Measurements from ENCODE around the gene PPP1R12B. TPM values are rescaled to one million over a fixed set of nuclear protein-coding genes. Genes with fewer than 3 reads are reported as not detected.
"Not testable (repeated sequence)": the region's sequence is repeated elsewhere in the genome, so short reads cannot be mapped to it uniquely, and the experiment has no call there.

The PPP1R12B gene
- total RNA-seq, 1 donor = 20.6 TPM

DNA sequence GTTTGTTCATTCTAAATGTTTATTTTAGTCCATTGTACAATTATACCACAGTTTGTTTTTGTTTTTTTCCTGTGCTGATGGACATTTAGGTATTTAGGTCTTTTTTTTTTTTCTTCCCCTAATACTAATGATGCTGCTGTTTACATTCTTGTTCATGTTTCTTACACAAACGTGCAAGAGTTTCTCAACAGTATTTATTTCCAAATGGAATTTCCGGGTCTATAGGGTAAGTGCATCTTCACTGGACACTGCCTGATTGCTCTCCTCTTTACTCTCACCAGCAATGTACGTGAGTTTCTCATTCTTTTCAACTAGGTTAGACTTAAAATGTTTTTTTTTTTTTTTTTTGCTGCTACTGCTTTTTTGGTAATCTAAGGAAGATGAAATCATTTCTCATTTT is 122.7 kb downstream of the PPP1R12B start:
- no peak overlapping the region for H2AFZ ChIP-seq (ENCODE audit: low read length)
- H3K27ac ChIP-seq (ENCODE audit: low read depth, low read length) = no peak overlapping the region
- H3K4me3 ChIP-seq (ENCODE audit: insufficient read depth, low read length) = no peak overlapping the region
- H3K79me2 ChIP-seq (ENCODE audit: insufficient read depth, low read length) = no peaks in the 10 kb centered on the region
- H3K9me3 ChIP-seq (ENCODE audit: low read depth, low read length) = no peaks in the 10 kb centered on the region
- DNase-seq (ENCODE audit: insufficient read length, low spot score, missing footprints) = no peak
- no peaks in the 10 kb centered on the region for H3K36me3 ChIP-seq (ENCODE audit: insufficient read depth, low read length)
- H3K4me1 ChIP-seq (ENCODE audit: insufficient read depth, low read length) = no peaks in the 10 kb centered on the region
- H3K4me2 ChIP-seq (ENCODE audit: insufficient read depth, low read length) = no peak overlapping the region
- no peaks in the 10 kb centered on the region for H3K27me3 ChIP-seq (ENCODE audit: insufficient read depth, low read length)
- TF ChIP-seq, protein P1, sequence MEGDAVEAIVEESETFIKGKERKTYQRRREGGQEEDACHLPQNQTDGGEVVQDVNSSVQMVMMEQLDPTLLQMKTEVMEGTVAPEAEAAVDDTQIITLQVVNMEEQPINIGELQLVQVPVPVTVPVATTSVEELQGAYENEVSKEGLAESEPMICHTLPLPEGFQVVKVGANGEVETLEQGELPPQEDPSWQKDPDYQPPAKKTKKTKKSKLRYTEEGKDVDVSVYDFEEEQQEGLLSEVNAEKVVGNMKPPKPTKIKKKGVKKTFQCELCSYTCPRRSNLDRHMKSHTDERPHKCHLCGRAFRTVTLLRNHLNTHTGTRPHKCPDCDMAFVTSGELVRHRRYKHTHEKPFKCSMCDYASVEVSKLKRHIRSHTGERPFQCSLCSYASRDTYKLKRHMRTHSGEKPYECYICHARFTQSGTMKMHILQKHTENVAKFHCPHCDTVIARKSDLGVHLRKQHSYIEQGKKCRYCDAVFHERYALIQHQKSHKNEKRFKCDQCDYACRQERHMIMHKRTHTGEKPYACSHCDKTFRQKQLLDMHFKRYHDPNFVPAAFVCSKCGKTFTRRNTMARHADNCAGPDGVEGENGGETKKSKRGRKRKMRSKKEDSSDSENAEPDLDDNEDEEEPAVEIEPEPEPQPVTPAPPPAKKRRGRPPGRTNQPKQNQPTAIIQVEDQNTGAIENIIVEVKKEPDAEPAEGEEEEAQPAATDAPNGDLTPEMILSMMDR (IDR thresholded peaks at IDR 0.05; ENCODE audit: extremely low read depth, low read depth, low read length) = no peak
- H4K20me1 ChIP-seq (ENCODE audit: insufficient read depth, low read length) = no peaks in the 10 kb centered on the region

DNA sequence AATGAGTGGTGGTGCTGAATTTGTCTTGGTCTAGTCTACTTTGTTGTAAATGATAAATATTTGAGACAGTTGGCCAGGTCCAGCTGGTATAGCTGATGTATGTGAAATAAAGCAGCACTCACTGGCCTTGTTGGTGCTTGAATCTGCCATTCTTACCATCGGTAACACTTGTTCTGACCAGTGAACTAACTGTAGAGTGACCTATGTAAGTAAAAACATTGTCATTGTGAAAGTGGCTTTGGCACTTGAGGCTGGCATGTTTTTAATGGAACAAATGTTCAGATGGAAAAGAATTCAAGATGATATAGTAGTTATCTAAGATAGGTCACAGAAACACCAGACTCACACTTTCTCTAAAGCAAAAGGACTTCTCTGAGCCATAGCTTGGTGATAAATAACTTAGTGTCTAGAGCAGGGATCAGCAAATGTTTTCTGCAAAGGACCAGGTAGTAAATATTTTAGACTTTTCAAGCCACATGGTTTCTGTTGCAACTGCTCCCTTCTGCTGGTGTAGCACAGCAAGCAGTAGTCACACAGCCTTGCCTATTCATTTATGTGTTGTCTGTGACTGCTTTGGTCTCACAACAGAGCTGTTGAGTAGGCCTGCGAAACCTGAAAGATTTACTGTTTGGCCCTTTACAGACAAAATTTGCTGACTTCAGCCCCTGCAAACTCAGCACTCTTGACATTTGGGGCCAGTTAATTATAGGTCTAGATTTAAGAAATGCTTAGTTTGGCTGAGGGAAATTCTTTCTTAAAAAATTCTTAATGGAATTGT is 124.0 kb downstream of the PPP1R12B start:
- not testable (repeated sequence) for H3K4me1 ChIP-seq (ENCODE audit: insufficient read depth, low read length); H3K79me2 ChIP-seq (ENCODE audit: insufficient read depth, low read length); H3K27ac ChIP-seq (ENCODE audit: low read depth, low read length); H3K9me3 ChIP-seq (ENCODE audit: low read depth, low read length); H4K20me1 ChIP-seq (ENCODE audit: insufficient read depth, low read length); H3K4me3 ChIP-seq (ENCODE audit: insufficient read depth, low read length); H3K36me3 ChIP-seq (ENCODE audit: insufficient read depth, low read length); H2AFZ ChIP-seq (ENCODE audit: low read length); H3K27me3 ChIP-seq (ENCODE audit: insufficient read depth, low read length); DNase-seq (ENCODE audit: insufficient read length, low spot score, missing footprints); H3K4me2 ChIP-seq (ENCODE audit: insufficient read depth, low read length)

DNA sequence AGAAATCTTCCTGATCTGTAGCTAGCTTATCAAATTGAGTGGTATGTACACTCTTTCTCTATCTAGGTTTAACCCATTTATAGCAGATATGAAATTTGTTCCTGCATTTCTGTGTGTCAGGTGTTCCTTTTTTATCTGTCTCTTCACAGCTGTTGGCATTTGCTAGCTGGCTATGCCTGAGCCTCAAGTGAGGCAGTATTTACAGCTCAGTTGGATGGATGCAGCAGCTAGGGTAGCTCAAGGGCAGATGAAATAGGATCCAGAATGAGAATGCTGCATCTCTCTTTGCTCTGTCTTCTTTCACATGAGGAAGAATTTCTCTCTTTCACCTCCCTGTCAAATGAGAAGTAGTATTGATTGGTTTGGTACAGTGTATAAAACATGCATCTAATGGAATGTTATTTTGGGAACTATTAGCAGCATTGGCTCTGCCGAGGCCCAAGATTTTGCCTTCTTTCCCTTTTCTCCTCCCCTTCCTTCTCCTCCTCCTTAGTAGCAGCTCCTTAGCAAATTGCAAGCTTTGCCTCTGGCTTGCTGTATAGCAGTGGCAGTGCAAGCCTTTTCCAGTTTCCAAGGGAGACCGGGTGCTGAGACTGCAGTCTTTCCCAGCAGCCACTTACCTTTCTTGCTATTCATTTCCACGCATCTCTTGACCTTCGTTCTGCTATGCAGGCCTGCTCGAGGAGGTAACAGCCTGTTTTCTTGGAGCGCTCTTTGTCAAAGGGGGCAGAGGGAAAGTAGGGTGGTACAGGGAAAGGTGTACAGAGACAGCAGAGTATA is 125.0 kb downstream of the PPP1R12B start:
- H3K4me1 ChIP-seq (ENCODE audit: insufficient read depth, low read length); H2AFZ ChIP-seq (ENCODE audit: low read length); H4K20me1 ChIP-seq (ENCODE audit: insufficient read depth, low read length); H3K4me2 ChIP-seq (ENCODE audit: insufficient read depth, low read length); H3K79me2 ChIP-seq (ENCODE audit: insufficient read depth, low read length); H3K4me3 ChIP-seq (ENCODE audit: insufficient read depth, low read length); H3K36me3 ChIP-seq (ENCODE audit: insufficient read depth, low read length); H3K9me3 ChIP-seq (ENCODE audit: low read depth, low read length); H3K27me3 ChIP-seq (ENCODE audit: insufficient read depth, low read length); DNase-seq (ENCODE audit: insufficient read length, low spot score, missing footprints); H3K27ac ChIP-seq (ENCODE audit: low read depth, low read length): not testable (repeated sequence)

DNA sequence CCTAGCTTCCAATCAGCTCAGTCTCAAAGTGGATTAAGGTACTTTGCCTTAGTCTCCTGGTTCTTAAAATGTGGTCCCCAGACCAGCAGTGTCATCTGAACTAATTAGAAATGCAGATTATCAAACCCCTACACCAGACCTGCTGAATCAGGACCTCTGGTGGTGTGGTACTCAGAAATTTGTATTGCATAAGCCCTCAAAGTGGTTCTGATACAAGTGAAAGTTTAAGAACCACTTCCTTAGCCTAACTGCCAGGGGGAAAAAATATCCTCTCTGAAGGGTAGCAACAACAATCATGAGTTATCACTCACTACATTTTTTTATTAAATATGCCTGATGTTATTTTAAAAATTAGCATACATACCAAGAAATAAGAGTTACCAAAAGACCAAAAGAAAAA is 131.2 kb downstream of the PPP1R12B start:
- H3K27ac ChIP-seq (ENCODE audit: low read depth, low read length); H3K79me2 ChIP-seq (ENCODE audit: insufficient read depth, low read length); H3K9me3 ChIP-seq (ENCODE audit: low read depth, low read length); H3K27me3 ChIP-seq (ENCODE audit: insufficient read depth, low read length); H4K20me1 ChIP-seq (ENCODE audit: insufficient read depth, low read length); H3K4me3 ChIP-seq (ENCODE audit: insufficient read depth, low read length); H3K4me1 ChIP-seq (ENCODE audit: insufficient read depth, low read length); H3K36me3 ChIP-seq (ENCODE audit: insufficient read depth, low read length); H2AFZ ChIP-seq (ENCODE audit: low read length); H3K4me2 ChIP-seq (ENCODE audit: insufficient read depth, low read length); DNase-seq (ENCODE audit: insufficient read length, low spot score, missing footprints): not testable (repeated sequence)

DNA sequence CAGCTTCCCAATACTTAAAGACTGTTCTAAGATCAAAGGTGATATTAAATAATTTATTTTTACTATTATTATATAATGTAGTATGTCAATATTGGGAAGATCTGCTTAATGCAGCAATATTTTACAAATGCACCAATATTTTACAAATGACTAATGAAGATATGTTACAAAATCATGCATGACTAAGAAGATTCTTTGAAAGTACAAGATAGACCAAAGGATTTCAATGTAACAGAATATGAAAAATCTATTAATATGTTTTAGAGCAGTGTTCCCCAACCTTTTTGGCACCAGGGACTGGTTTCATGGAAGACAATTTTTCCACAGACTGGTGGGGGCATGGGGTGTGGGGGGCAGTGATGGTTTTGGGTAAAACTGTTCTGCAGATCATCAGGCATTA is 132.1 kb downstream of the PPP1R12B start:
- H3K4me2 ChIP-seq (ENCODE audit: insufficient read depth, low read length); H3K4me1 ChIP-seq (ENCODE audit: insufficient read depth, low read length); H3K4me3 ChIP-seq (ENCODE audit: insufficient read depth, low read length); H3K27ac ChIP-seq (ENCODE audit: low read depth, low read length); H4K20me1 ChIP-seq (ENCODE audit: insufficient read depth, low read length); DNase-seq (ENCODE audit: insufficient read length, low spot score, missing footprints); H3K9me3 ChIP-seq (ENCODE audit: low read depth, low read length); H3K79me2 ChIP-seq (ENCODE audit: insufficient read depth, low read length); H3K27me3 ChIP-seq (ENCODE audit: insufficient read depth, low read length); H2AFZ ChIP-seq (ENCODE audit: low read length); H3K36me3 ChIP-seq (ENCODE audit: insufficient read depth, low read length): not testable (repeated sequence)

DNA sequence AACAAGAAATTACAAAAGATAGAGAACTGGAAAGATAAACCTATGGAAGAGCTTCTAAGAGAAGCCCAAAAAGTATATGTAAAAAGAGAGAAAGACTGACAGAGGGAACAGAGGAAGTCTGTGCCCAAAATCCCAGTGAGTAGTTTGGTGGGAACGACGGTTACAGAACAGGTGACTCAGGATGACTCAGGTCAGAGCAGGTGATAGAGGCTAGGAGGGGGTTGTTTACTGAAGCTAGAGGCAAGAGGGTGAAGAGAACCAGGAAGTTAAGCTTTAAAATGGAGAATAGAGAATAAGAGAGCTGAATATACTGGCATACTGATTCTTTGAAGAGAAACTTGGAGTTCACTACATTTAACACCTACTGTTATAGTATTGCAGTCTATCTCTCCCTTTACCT is 134.9 kb downstream of the PPP1R12B start:
- not testable (repeated sequence) for H3K27me3 ChIP-seq (ENCODE audit: insufficient read depth, low read length); H2AFZ ChIP-seq (ENCODE audit: low read length); H3K4me3 ChIP-seq (ENCODE audit: insufficient read depth, low read length); H3K4me2 ChIP-seq (ENCODE audit: insufficient read depth, low read length); H3K36me3 ChIP-seq (ENCODE audit: insufficient read depth, low read length); H3K27ac ChIP-seq (ENCODE audit: low read depth, low read length); DNase-seq (ENCODE audit: insufficient read length, low spot score, missing footprints); H4K20me1 ChIP-seq (ENCODE audit: insufficient read depth, low read length); H3K9me3 ChIP-seq (ENCODE audit: low read depth, low read length); H3K79me2 ChIP-seq (ENCODE audit: insufficient read depth, low read length); H3K4me1 ChIP-seq (ENCODE audit: insufficient read depth, low read length)

DNA sequence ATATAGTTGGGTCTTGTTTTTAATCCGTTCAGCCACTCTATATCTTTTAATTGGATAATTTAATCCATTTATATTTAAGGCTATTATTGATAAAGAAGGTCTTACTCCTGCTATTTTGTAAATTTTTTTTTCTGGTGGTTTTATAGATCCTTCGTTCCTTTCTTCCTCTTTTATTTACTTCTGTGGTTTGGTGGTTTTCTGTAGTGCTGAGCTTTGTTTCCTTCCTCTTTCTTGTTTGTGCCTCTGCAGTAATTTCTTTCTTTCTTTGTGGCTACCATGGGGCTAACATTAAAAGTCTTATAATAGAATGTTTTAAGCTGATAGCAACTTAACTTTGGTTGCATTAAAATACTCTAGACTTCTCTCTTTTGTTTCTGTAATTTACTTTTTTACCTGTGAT is 135.5 kb downstream of the PPP1R12B start:
- DNase-seq (ENCODE audit: insufficient read length, low spot score, missing footprints); H2AFZ ChIP-seq (ENCODE audit: low read length); H3K27ac ChIP-seq (ENCODE audit: low read depth, low read length); H3K36me3 ChIP-seq (ENCODE audit: insufficient read depth, low read length); H3K4me3 ChIP-seq (ENCODE audit: insufficient read depth, low read length); H3K4me2 ChIP-seq (ENCODE audit: insufficient read depth, low read length); H3K4me1 ChIP-seq (ENCODE audit: insufficient read depth, low read length); H3K79me2 ChIP-seq (ENCODE audit: insufficient read depth, low read length); H4K20me1 ChIP-seq (ENCODE audit: insufficient read depth, low read length); H3K27me3 ChIP-seq (ENCODE audit: insufficient read depth, low read length); H3K9me3 ChIP-seq (ENCODE audit: low read depth, low read length): not testable (repeated sequence)

DNA sequence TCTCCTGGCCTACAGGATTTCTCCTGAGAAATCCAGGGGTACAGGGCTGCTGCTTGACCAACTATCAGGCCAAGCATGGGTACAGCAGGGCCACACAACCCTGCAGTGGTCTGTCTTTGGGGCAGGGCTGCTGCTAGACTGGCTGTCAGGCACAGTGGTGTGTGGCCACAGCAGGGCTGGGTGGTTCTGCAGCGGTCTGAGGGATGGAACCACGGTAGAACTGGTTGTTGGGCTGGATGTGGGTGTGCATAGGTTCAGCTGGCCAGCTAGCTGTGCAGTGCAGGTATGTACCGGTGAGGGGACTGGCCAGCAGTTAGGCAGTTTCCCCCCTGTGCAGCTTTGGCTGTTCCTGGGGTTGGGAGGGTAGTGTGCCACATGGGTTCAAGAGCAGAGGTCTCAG is 136.3 kb downstream of the PPP1R12B start:
- not testable (repeated sequence) for H3K27me3 ChIP-seq (ENCODE audit: insufficient read depth, low read length); H3K9me3 ChIP-seq (ENCODE audit: low read depth, low read length); H3K27ac ChIP-seq (ENCODE audit: low read depth, low read length); H2AFZ ChIP-seq (ENCODE audit: low read length); H3K4me3 ChIP-seq (ENCODE audit: insufficient read depth, low read length); H3K4me2 ChIP-seq (ENCODE audit: insufficient read depth, low read length); H3K4me1 ChIP-seq (ENCODE audit: insufficient read depth, low read length); H4K20me1 ChIP-seq (ENCODE audit: insufficient read depth, low read length); H3K36me3 ChIP-seq (ENCODE audit: insufficient read depth, low read length); DNase-seq (ENCODE audit: insufficient read length, low spot score, missing footprints); H3K79me2 ChIP-seq (ENCODE audit: insufficient read depth, low read length)

Data from osteoblast (primary cell).